Loucy (cell line): ENCODE data around the gene YIPF1.

Source experiments
- H2AFZ ChIP-seq: fragments of 200-600 bp; sonication (generic); 2 replicates; pipeline ENCODE4 v1.6.0; 2016; ENCODE audit warnings: antibody characterized with exemption, mild to moderate bottlenecking, low read length, moderate library complexity
- H3F3A ChIP-seq: fragments of 200-600 bp; 2 replicates; pipeline ENCODE4 v1.6.0; 2016; ENCODE audit warnings: antibody characterized with exemption, low read depth, mild to moderate bottlenecking
- H3K27me3 ChIP-seq: fragments of 200-600 bp; sonication (generic); 2 replicates; pipeline ENCODE4 v1.6.1; 2014; ENCODE audit warnings: low read length, mild to moderate bottlenecking; ENCODE audit not compliant: insufficient read depth, poor library complexity, severe bottlenecking
- H3K36me3 ChIP-seq: fragments of 200-600 bp; sonication (generic); 2 replicates; pipeline ENCODE4 v1.6.1; 2016; ENCODE audit warnings: low read length; ENCODE audit not compliant: insufficient read depth
- H3K4me1 ChIP-seq: fragments of 200-600 bp; sonication (generic); 2 replicates; pipeline ENCODE4 v1.5.1; 2014; ENCODE audit warnings: low read length, mild to moderate bottlenecking; ENCODE audit not compliant: insufficient read depth, poor library complexity, severe bottlenecking
- H3K4me2 ChIP-seq: fragments of 200-600 bp; sonication (generic); 2 replicates; pipeline ENCODE4 v1.6.0; 2014; ENCODE audit warnings: antibody characterized with exemption, low read length, low read depth, mild to moderate bottlenecking; ENCODE audit not compliant: poor library complexity, severe bottlenecking
- H3K4me3 ChIP-seq: fragments of 200-600 bp; sonication (generic); 2 replicates; pipeline ENCODE4 v1.5.1; 2014; ENCODE audit warnings: low read length, mild to moderate bottlenecking, mixed read lengths; ENCODE audit not compliant: poor library complexity, severe bottlenecking
- H3K79me2 ChIP-seq: fragments of 200-600 bp; sonication (generic); 2 replicates; pipeline ENCODE4 v1.6.1; 2014; ENCODE audit warnings: low read length; ENCODE audit not compliant: insufficient read depth
- H3K9ac ChIP-seq: fragments of 200-600 bp; sonication (generic); 2 replicates; pipeline ENCODE4 v1.6.0; 2014; ENCODE audit warnings: mild to moderate bottlenecking, low read depth, low read length, moderate library complexity; ENCODE audit not compliant: poor library complexity, severe bottlenecking
- H3K9me2 ChIP-seq: fragments of 200-600 bp; sonication (generic); replicated peaks from 2 replicates; pipeline ENCODE4 v1.6.1; 2016; ENCODE audit warnings: low read depth, low read length, mixed read lengths
- H3K9me3 ChIP-seq: fragments of 200-600 bp; sonication (generic); 2 replicates; pipeline ENCODE4 v1.6.1; 2014; ENCODE audit warnings: mild to moderate bottlenecking, antibody characterized with exemption, low read length, low read depth; ENCODE audit not compliant: insufficient read depth
- H4K20me1 ChIP-seq: fragments of 200-600 bp; sonication (generic); 2 replicates; pipeline ENCODE4 v1.6.0; 2014; ENCODE audit warnings: antibody characterized with exemption, low read length, mild to moderate bottlenecking; ENCODE audit not compliant: insufficient read depth, poor library complexity, severe bottlenecking
- CTCF ChIP-seq: fragments of 200-600 bp; sonication (generic); conservative IDR thresholded peaks from 2 replicates; pipeline ENCODE4 v1.5.1; 2014; ENCODE audit warnings: mild to moderate bottlenecking, antibody characterized with exemption, low read length
- EZH2phosphoT487 ChIP-seq: fragments of 200-600 bp; IDR thresholded peaks from 2 replicates; pipeline ENCODE4 v1.6.1; 2018; ENCODE audit warnings: antibody characterized with exemption, mild to moderate bottlenecking, moderate library complexity, borderline replicate concordance

Gene YIPF1

GRCh38 chr1:53871221-53871620, 18.4 kb downstream of the YIPF1 start:
- H3K27me3 ChIP-seq = no peaks in the 10 kb centered on the region
- no peak overlapping the region for H3K9ac ChIP-seq
- no peaks in the 10 kb centered on the region for H3K79me2 ChIP-seq
- no peaks in the 10 kb centered on the region for H3K4me1 ChIP-seq
- no peak overlapping the region for H3K4me3 ChIP-seq
- no peaks in the 10 kb centered on the region for H4K20me1 ChIP-seq
- no peaks in the 10 kb centered on the region for H3F3A ChIP-seq
- H3K9me2 ChIP-seq = no peaks in the 10 kb centered on the region
- TF ChIP-seq EZH2phosphoT487 = no peak
- TF ChIP-seq CTCF = no peak
- H3K4me2 ChIP-seq = no peak overlapping the region
- H2AFZ ChIP-seq = no peak overlapping the region
- H3K36me3 ChIP-seq = peaks cover 16% of the 10 kb centered on the region; the same call in 1 of the 2 replicates
- H3K9me3 ChIP-seq = no peaks in the 10 kb centered on the region

- no peak overlapping the region for H3K4me3 ChIP-seq
- H3K27me3 ChIP-seq = no peaks in the 10 kb centered on the region
- no peaks in the 10 kb centered on the region for H4K20me1 ChIP-seq
- no peaks in the 10 kb centered on the region for H3F3A ChIP-seq
- peaks cover 19% of the 10 kb centered on the region; the same call in 1 of the 2 replicates for H3K36me3 ChIP-seq
- no peak overlapping the region for H3K4me2 ChIP-seq
- no peak overlapping the region for H3K9ac ChIP-seq
- no peak for TF ChIP-seq EZH2phosphoT487
- no peak for TF ChIP-seq CTCF
- H3K9me2 ChIP-seq = no peaks in the 10 kb centered on the region
- H3K9me3 ChIP-seq = no peaks in the 10 kb centered on the region
- no peak overlapping the region for H2AFZ ChIP-seq
- no peaks in the 10 kb centered on the region for H3K79me2 ChIP-seq
- no peaks in the 10 kb centered on the region for H3K4me1 ChIP-seq
Measured at GRCh38 chr1:53869454-53870117, 20.0 kb downstream of the YIPF1 start.

GRCh38 chr1:53868565-53868964, 21.0 kb downstream of the YIPF1 start:
- no peak overlapping the region for H2AFZ ChIP-seq
- H3K4me2 ChIP-seq = no peak overlapping the region
- H3K9me2 ChIP-seq = no peaks in the 10 kb centered on the region
- no peak overlapping the region for H3K4me3 ChIP-seq
- no peak overlapping the region for H3K9ac ChIP-seq
- no peaks in the 10 kb centered on the region for H4K20me1 ChIP-seq
- H3F3A ChIP-seq = no peaks in the 10 kb centered on the region
- no peaks in the 10 kb centered on the region for H3K27me3 ChIP-seq
- TF ChIP-seq EZH2phosphoT487 (no peak), CTCF (no peak)
- H3K36me3 ChIP-seq = peaks cover 19% of the 10 kb centered on the region; the same call in 1 of the 2 replicates
- H3K79me2 ChIP-seq = no peaks in the 10 kb centered on the region
- H3K9me3 ChIP-seq = no peaks in the 10 kb centered on the region
- H3K4me1 ChIP-seq = no peaks in the 10 kb centered on the region
